Myocyte (in vitro differentiated cells): ENCODE data around the gene CNNM1. TPM values are rescaled to one million over a fixed set of nuclear protein-coding genes. Genes with fewer than 3 reads are reported as not detected.

Experiments used
- total RNA-seq: library from RNA; depleted of rRNA; stranded (reverse); fragments of >200 nt; gene quantifications from 2 replicates; pipeline ENCODE4 v1.2.3, GENCODE V29; 2014

The CNNM1 gene
- total RNA-seq, 1 donor from 2014 or later = not detected

Other genes starting within 250 kb of the CNNM1 start
- not detected in 2 replicates for gene HPSE2, start 93.5 kb upstream of the CNNM1 start, total RNA-seq
- 25.2 and 53.3 TPM in 2 replicates for gene GOT1, start 101.3 kb downstream of the CNNM1 start, total RNA-seq
- gene NKX2-3, start 203.6 kb downstream of the CNNM1 start, total RNA-seq = 0.21 TPM in 1 of 2 replicates, not detected in the other